Testis (tissue), 2 donors: ENCODE results near the gene ECI1.

ENCODE experiments used
- POLR2A ChIP-seq: fragments of 450-650 bp; IDR thresholded peaks from one replicate; pipeline ENCODE4 v1.6.1; 2017; ENCODE audit warnings: antibody characterized with exemption, mild to moderate bottlenecking, moderate library complexity
- TF ChIP-seq, protein P1 (sequence below), 3 experiments: fragments of 450-650 bp in 2 of 3; fragments of 200-600 bp in 1 of 3; sonication (generic) in 1 of 3; IDR thresholded peaks; one replicate each; pipeline ENCODE4 v1.5.1; 2016 to 2019; ENCODE audit warnings: antibody characterized with exemption in 3 of 3, mild to moderate bottlenecking in 2 of 3, moderate library complexity in 1 of 3

DNA sequence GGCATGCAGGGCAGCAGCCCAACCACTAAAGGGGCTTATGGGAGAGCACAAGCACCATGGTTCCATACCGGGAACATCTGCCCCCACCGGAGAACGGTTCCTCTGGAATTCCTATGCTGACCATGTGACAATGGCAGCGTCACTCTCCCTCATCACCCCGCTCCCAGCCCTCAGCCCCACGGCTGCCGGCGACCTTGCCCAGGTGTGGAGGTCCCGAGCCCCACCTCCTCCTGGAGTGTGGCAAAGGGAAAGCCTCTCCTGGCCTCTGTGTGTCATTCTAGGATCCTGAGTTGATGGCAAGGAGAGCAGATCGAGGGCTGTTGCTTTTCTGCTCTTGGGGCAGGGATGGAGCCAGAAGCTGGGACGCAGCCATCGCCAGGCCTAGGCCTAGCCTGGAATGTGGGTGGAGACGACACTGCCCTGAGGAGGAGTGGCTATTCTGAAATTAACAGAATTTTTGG, 34.4 kb upstream of the ECI1 start:
- TF ChIP-seq, protein P1, sequence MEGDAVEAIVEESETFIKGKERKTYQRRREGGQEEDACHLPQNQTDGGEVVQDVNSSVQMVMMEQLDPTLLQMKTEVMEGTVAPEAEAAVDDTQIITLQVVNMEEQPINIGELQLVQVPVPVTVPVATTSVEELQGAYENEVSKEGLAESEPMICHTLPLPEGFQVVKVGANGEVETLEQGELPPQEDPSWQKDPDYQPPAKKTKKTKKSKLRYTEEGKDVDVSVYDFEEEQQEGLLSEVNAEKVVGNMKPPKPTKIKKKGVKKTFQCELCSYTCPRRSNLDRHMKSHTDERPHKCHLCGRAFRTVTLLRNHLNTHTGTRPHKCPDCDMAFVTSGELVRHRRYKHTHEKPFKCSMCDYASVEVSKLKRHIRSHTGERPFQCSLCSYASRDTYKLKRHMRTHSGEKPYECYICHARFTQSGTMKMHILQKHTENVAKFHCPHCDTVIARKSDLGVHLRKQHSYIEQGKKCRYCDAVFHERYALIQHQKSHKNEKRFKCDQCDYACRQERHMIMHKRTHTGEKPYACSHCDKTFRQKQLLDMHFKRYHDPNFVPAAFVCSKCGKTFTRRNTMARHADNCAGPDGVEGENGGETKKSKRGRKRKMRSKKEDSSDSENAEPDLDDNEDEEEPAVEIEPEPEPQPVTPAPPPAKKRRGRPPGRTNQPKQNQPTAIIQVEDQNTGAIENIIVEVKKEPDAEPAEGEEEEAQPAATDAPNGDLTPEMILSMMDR (IDR thresholded peaks at IDR 0.05): no peak
- no peak for TF ChIP-seq POLR2A
